ENCODE results near the gene ETDC.
"Not testable (repeated sequence)": the region's sequence is repeated elsewhere in the genome, so short reads cannot be mapped to it uniquely, and the experiment has no call there.

ETDC gene

DNA sequence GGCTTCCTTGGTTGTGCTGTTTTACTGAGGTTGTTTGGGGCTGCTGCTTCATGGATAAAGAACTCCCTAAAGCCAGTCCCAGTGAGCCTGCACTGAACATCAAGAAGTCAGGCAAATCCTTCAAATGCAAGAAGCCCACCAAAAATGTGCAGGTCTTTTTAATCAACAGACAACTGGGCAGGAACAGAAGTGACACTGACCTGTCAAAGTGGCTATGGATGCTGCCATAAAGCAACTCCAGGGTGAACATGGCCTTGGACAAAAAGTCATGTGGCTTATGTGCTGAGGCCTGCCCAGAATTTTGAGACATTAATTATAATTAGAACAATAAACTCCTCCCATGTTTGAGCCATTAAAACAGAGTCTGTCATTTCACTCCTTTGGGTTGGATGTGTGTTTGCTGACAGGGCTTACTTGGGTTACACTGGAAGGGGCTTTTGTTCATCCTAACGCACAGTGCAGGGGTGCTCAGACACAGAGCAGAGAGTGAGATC lies at the start of gene ETDC:
TSS of gene ETDC (plus strand) at position 51 of the 494 bp plus-strand sequence. CDS start at position 51, 0 bp downstream.
- TF ChIP-seq, protein P1, sequence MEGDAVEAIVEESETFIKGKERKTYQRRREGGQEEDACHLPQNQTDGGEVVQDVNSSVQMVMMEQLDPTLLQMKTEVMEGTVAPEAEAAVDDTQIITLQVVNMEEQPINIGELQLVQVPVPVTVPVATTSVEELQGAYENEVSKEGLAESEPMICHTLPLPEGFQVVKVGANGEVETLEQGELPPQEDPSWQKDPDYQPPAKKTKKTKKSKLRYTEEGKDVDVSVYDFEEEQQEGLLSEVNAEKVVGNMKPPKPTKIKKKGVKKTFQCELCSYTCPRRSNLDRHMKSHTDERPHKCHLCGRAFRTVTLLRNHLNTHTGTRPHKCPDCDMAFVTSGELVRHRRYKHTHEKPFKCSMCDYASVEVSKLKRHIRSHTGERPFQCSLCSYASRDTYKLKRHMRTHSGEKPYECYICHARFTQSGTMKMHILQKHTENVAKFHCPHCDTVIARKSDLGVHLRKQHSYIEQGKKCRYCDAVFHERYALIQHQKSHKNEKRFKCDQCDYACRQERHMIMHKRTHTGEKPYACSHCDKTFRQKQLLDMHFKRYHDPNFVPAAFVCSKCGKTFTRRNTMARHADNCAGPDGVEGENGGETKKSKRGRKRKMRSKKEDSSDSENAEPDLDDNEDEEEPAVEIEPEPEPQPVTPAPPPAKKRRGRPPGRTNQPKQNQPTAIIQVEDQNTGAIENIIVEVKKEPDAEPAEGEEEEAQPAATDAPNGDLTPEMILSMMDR (conservative IDR thresholded peaks at IDR 0.05; ENCODE audit: control insufficient read depth, insufficient read depth, low read depth, low read length), result no peak
- no peak within 1 kb of the TSS for H3K4me3 ChIP-seq (ENCODE audit: control insufficient read depth, low read depth, low read length)
- DNase-seq (ENCODE audit: low read depth), result no peak

DNA sequence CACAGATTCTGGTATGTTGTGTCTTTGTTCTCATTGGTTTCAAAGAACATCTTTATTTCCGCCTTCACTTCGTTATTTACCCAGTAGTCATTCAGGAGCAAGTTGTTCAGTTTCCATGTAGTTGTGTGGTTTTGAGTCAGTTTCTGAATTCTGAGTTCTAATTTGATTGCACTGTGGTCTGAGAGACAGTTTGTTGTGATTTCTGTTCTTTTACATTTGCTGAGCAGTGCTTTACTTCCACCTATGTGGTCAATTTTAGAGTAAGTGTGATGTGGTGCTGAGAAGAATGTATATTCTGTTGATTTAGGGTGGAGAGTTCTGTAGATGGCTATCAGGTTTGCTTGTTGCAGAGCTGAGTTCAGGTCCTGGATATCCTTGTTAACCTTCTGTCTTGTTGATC lies 48.3 kb upstream of the ETDC start:
- H3K4me3 ChIP-seq (ENCODE audit: control insufficient read depth, low read depth, low read length); DNase-seq (ENCODE audit: low read depth): not testable (repeated sequence)

DNA sequence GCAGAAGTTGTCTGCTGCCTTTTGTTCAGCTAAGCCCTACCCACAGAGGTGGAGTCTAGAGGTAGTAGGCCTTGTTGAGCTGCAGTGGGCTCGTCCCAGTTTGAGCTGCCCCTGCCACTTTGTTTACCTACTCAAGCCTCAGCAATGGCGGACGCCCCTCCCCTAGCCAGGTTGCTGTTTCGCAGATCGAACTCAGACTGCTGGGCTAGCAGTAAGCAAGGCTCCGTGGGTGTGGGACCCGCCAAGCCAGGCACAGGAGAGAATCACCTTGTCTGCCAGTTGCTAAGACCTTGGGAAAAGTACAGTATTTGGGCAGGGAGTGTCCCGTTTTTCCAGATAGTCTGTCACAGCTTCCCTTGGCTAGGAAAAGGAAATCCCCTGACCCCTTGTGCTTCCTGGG lies 45.9 kb upstream of the ETDC start:
- not testable (repeated sequence) for DNase-seq (ENCODE audit: low read depth); H3K4me3 ChIP-seq (ENCODE audit: control insufficient read depth, low read depth, low read length)

DNA sequence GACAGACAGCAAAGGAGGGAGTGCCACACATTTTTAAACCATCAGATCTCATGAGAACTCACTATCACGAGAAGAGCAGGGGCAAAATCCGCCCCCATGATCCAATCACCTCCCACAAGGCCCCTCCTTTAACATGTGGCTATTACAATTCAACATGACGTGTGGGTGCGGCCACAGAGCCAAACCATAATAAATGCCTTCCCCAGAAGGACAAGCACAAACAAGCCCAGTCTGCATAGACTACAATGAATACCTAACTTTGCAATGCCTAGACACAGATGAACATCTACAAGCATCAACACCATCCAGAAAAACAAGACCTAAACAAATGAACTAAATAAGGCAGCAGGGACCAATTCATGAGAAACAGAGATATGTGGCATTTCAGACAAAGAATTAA lies 45.1 kb upstream of the ETDC start:
- TF ChIP-seq, protein P1 (conservative IDR thresholded peaks at IDR 0.05; ENCODE audit: control insufficient read depth, insufficient read depth, low read depth, low read length), result no peak
- no peak overlapping the region for H3K4me3 ChIP-seq (ENCODE audit: control insufficient read depth, low read depth, low read length)
- no peak for DNase-seq (ENCODE audit: low read depth)

DNA sequence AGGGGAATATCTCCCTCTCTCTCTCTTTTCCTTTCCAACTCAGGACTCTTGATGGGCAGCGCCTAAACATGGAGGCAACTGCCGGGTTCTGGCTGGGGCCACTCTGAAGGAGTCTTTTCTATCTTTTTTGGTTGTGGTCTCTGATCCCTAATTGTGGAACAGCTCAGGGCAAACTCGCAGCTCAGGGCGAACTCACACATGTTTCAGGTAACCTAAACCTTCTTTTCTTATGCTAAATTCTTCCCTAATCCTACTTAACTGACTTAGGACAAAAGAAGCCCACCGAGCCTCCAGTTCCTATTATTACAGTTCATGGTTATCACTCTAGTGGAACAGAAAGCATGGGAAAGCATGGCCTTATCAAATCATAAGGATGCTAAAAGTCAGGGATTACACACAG lies 36.1 kb upstream of the ETDC start:
- no peak for DNase-seq (ENCODE audit: low read depth)
- TF ChIP-seq, protein P1 (conservative IDR thresholded peaks at IDR 0.05; ENCODE audit: control insufficient read depth, insufficient read depth, low read depth, low read length), result no peak

DNA sequence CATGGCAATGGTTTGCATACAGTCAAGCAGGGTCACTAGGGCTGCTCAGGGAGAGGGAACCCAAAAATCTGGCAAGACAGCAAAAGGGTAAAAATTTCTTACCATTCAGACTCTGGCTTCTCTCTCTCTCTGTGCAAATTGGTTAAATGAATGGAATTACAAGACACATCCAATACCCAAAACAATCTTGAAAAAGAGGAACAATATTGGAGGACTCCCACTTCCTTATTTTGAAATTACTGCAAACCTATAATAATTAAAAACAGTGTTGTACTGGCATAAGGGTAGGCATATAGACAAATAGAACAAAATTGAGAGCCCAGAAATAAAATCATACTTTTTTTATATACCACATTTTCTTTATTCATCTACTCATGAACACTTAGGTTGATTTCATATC lies 33.3 kb upstream of the ETDC start:
- TF ChIP-seq, protein P1 (conservative IDR thresholded peaks at IDR 0.05; ENCODE audit: control insufficient read depth, insufficient read depth, low read depth, low read length), result no peak
- no peak for DNase-seq (ENCODE audit: low read depth)
- no peak overlapping the region for H3K4me3 ChIP-seq (ENCODE audit: control insufficient read depth, low read depth, low read length)

More for the DNA sequence above, 36.1 kb upstream of the ETDC start:
- H3K4me3 ChIP-seq (ENCODE audit: control insufficient read depth, low read depth, low read length), result no peak overlapping the region

DNA sequence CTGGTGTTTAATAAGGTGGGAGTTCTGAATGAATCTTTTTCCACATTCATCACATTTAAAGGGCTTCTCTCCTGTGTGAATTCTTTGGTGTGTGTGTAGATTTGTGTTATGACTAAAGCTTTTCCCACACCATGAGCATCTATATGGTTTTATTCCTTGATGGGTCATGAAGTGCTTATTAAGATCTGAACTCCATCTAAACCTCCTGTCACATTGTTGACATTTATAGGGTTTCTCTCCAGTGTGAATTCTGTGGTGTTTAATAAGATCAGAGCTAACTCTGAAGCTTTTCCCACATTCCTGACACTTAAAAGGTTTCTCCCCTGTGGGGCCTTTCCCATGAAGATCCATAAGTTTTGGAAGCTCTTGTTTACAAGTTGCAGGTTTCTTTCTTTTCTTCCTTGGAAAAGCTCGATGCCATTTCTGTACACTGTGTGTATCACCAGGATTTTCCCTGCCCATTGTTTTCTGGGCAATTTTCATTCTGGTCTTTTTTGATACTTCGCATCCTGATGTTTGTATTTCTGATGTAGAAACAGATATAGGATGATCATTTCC lies 21.9 kb upstream of the ETDC start:
- TF ChIP-seq, protein P1 (conservative IDR thresholded peaks at IDR 0.05; ENCODE audit: control insufficient read depth, insufficient read depth, low read depth, low read length), result no peak
- no peak overlapping the region for H3K4me3 ChIP-seq (ENCODE audit: control insufficient read depth, low read depth, low read length)
- no peak for DNase-seq (ENCODE audit: low read depth)

All from fibroblast of mammary gland (primary cell).